ENCODE data around the gene SNTB2. TPM values are rescaled to one million over a fixed set of nuclear protein-coding genes. Genes with fewer than 3 reads are reported as not detected.

The SNTB2 gene
- 30.4 and 36.3 TPM in 2 replicates for total RNA-seq

GRCh38 chr16:69186642-69187445 lies at the start of gene SNTB2:
Gene SNTB2, plus strand, starts transcription at chr16:69187164. Its CDS starts 3 bp downstream, at chr16:69187167.

GRCh38 chr16:69310653-69311532 lies 123.9 kb downstream of the SNTB2 start, which contains the start of gene VPS4A:
Gene VPS4A, plus strand, starts transcription at chr16:69311350. Its CDS starts 162 bp downstream, at chr16:69311512.

GRCh38 chr16:69330286-69331109 lies 143.5 kb downstream of the SNTB2 start, which contains the start of gene PDF:
Gene PDF, minus strand, starts transcription at chr16:69330588. Its CDS starts 18 bp downstream, at chr16:69330570.

DNA sequence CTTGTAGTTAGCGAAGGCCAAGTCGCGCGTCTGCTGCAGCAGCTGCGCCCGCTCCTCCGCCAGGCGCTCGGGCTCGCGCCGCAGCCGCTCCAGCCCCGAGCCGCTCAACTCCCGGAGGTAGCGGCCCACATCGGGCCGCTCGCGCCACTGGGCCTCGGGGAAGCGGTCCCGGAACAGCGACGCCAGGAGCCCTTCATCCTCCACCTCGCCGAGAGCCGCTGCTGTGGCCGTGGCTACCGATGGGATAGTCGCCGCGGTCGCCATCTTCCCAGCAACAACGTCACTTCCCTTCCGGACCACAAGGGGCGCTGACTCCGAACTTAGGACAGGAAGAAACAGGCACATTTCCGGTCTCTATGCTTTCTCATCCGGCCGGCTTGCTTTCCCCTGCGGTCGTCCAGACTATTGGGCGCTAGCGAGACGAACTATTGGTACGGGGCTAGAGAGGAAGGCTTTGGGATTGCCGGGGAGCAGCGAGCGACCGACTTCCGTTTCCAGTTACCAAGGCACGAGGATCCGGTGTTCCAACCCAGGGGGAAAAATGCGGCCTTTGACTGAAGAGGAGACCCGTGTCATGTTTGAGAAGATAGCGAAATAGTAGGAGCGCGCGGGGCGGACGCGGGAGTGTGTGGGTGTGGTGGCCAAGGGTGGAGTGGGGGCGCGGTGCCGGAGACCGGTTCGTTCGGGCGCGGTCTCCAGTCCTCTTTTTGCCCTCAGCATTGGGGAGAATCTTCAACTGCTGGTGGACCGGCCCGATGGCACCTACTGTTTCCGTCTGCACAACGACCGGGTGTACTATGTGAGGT lies 152.5 kb downstream of the SNTB2 start, which contains the start of the genes COG8 and NIP7:
COG8 (minus strand) TSS at position 276 of the 806 bp plus-strand sequence; CDS start at position 264, 12 bp downstream.
NIP7 (plus strand) TSS at position 484 of the 806 bp plus-strand sequence; CDS start at position 542, 58 bp downstream.

DNA sequence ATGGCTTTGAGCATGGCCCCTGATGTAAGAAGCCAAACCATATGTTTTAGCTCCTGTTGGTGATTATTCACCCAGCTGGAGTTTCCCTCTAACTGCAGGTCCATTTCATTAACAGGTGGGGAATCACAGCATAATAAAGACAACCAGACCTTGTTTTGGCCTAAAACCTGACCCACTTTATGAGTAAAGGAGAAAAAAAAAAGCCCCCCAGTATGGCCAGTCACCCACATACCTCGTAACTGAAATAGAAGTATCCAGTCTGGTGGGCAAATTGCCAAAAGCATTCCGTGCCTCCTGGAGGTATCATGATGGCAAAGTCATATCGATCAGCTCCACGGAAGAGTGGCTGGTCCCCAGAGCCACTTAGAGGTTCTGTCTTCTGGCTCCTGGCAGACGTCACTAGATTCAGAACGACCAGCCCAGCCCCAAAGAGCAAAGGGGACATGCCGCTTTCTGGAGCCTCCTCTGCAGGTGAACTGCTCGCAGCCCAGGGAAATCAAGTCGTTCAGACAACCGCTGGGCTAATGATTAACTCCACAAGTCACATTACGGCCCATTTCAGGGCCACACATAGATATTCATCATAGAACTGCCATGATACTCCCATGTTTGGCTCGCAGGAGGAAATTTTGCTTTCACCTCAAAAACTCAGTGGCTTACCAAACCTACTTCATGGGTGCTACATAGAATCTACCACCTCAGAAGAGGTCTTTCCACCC lies 164.5 kb downstream of the SNTB2 start, which contains the start of gene TMED6:
TMED6 (minus strand) TSS at position 478 of the 719 bp plus-strand sequence; CDS start at position 445, 33 bp downstream.

Other genes starting within 250 kb of the SNTB2 start
- gene HAS3, start 81.5 kb upstream of the SNTB2 start, total RNA-seq, result 0.37 and 0.66 TPM in 2 replicates
- 36.3 and 40.8 TPM in 2 replicates for gene CHTF8, start 54.6 kb upstream of the SNTB2 start, total RNA-seq
- 12.9 and 17.4 TPM in 2 replicates for gene UTP4, start 54.5 kb upstream of the SNTB2 start, total RNA-seq
- gene VPS4A, start 124.2 kb downstream of the SNTB2 start, total RNA-seq, result 28.0 and 38.8 TPM in 2 replicates
- gene PDF, start 143.4 kb downstream of the SNTB2 start, total RNA-seq, result 11.3 and 14.9 TPM in 2 replicates
- 27.3 and 28.1 TPM in 2 replicates for gene COG8, start 152.4 kb downstream of the SNTB2 start, total RNA-seq
- gene NIP7, start 152.6 kb downstream of the SNTB2 start, total RNA-seq, result 14.8 and 18.1 TPM in 2 replicates
- gene TMED6, start 164.6 kb downstream of the SNTB2 start, total RNA-seq, result 0.12 and 0.13 TPM in 2 replicates
- gene TERF2, start 198.8 kb downstream of the SNTB2 start, total RNA-seq, result 11.9 and 12.6 TPM in 2 replicates
- gene CYB5B, start 237.5 kb downstream of the SNTB2 start, total RNA-seq, result 86.1 and 93.3 TPM in 2 replicates